Measurements from ENCODE around the gene ZNRD2.

Gene ZNRD2

DNA sequence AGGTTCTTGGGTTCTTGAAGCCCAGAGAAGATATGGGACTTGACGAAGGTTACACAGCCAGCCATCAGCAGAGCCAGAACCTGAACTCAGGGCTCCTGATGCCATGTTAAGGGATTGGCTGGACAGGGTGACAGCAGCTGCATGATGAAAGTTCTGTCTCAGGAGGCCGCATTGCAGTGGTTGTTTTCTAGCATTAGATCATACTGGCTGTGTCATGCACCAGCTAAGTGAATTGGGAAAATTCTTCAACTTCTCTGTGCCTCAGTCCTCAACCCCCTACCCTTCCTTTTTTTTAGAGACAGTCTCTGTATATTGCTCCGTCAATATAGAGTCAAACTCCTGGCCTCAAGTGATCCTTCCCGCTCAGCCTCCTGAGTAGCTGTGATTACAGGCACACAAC is 6.7 kb upstream of the ZNRD2 start:
- no peak for TF ChIP-seq CTCF (IDR thresholded peaks at IDR 0.05)

- TF ChIP-seq CTCF (IDR thresholded peaks at IDR 0.05) = no peak
These were observed 4.4 kb upstream of the ZNRD2 start for GRCh38 chr11:65565624-65566453.

- no peak for TF ChIP-seq CTCF (IDR thresholded peaks at IDR 0.05)
These were observed 909 bp upstream of the ZNRD2 start for GRCh38 chr11:65569164-65569972.

DNA sequence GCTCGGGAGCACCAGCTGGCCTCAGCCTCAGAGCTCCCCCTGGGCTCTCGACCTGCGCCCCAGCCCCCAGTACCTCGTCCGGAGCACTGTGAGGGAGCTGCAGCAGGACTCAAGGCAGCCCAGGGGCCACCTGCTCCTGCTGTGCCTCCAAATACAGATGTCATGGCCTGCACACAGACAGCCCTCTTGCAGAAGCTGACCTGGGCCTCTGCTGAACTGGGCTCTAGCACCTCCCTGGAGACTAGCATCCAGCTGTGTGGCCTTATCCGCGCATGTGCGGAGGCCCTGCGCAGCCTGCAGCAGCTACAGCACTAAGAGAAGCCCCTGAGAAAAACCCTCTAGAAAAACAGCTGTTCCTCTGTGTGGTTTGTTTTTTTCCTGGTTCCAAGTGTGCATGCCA is 1.1 kb downstream of the ZNRD2 start:
- no peak for TF ChIP-seq CTCF (IDR thresholded peaks at IDR 0.05)

DNA sequence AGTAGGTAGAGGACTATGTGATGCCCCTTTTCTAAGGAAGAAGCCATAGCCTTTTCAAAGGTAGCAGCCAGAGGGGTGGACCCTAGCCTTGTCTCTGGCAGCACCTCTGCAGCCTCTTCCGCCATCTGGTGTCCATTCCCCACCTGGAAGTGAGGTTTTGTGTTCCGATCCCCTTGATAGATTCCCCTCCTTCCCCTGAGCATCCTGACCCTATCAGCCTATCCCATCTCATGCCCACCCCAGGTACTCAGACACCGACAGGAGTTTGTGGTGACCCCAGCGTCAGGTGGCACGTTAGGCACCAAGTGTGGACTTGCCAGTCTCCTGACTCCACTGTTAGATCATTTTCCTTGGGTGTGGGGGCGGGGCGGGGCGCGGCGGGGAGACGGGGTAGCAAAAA is 1.7 kb downstream of the ZNRD2 start:
- peak; percentile 36; the same call in 1 of the 2 replicates for TF ChIP-seq CTCF (IDR thresholded peaks at IDR 0.05)

DNA sequence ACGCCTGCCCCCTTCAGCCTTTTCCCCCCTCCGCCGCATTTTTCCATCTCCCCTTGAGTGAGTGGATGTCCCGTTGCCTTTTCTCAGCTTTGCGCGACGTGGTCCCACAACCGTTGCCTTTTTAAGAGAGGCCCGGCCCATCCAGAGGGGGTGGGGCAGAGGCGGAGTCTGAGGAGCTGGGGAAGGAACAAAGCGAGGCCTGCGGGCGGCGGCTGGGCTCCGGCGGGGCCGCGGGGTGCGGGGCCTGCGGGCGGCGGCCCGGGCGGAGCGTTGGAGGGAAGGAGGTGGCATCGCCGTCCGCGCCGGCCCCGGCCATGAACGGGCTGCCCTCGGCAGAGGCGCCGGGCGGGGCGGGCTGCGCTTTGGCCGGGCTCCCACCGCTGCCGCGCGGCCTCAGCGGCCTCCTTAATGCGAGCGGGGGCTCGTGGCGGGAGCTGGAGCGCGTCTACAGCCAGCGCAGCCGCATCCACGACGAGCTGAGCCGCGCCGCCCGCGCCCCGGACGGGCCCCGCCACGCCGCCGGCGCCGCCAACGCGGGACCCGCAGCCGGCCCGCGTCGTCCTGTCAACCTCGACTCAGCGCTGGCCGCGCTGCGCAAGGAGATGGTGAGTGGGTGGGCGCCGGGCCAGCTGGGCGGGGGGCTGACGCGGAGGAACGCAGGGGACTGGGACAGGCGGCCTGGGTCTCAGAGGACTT is 2.2 kb downstream of the ZNRD2 start, which contains the start of gene FAM89B:
FAM89B (plus strand) TSS at position 183 of the 696 bp plus-strand sequence; CDS start at position 315, 132 bp downstream.
- TF ChIP-seq CTCF (IDR thresholded peaks at IDR 0.05) = no peak

DNA sequence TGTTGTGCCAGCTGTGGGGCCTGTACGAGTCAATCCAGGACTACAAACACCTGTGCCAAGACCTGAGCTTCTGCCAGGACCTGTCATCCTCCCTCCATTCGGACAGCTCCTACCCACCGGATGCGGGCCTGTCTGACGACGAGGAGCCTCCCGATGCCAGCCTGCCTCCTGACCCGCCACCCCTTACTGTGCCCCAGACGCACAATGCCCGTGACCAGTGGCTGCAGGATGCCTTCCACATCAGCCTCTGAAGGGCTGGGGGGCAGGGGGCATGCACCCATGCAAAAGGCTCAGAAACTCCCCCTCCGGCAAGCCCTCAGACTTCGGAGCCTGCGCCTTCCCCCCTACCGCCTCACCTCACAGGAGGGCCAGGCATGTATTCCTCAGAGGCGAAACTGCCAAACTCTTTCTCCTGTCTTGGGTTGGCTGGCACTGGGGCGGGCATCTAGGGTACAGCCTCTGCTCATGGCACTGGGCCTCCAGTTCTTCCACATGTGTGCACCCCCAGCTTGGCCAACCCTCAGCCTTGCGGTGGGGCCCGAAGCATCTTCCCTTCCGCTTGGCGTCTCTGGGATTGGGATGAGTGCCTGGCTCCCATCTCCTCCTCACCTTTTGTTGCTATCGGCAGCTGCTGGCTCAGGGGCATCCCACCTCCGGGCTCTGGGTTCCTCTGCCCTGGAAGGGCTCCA is 3.3 kb downstream of the ZNRD2 start:
- no peak for TF ChIP-seq CTCF (IDR thresholded peaks at IDR 0.05)
